Hematopoietic multipotent progenitor cell (in vitro differentiated cells): ENCODE data around the gene FBXL7. TPM values are rescaled to one million over a fixed set of nuclear protein-coding genes. Genes with fewer than 3 reads are reported as not detected.

Experiments
- DNase-seq, 3 donors: peaks; one replicate each; pipeline ENCODE4 v3.0.0-alpha.2; 2011 to 2015; ENCODE audit warnings: low read depth in 2 of 3, low spot score in 2 of 3
- total RNA-seq: library from RNA; depleted of rRNA; stranded (reverse); fragments of >200 nt; gene quantifications from one replicate; pipeline ENCODE4 v1.2.3, GENCODE V29; 2012

The FBXL7 gene
- total RNA-seq: under 0.01 TPM

- DNase-seq: no peak
Measured at GRCh38 chr5:15499528-15500324, at the start of gene FBXL7. FBXL7 (plus strand) TSS chr5:15500180.

- no peak for DNase-seq
Measured at GRCh38 chr5:15450473-15450872, 49.5 kb upstream of the FBXL7 start.

GRCh38 chr5:15450949-15451348, 49.0 kb upstream of the FBXL7 start:
- DNase-seq: no peak

- no peak for DNase-seq
Measured at GRCh38 chr5:15452030-15452429, 48.0 kb upstream of the FBXL7 start.

GRCh38 chr5:15452781-15453180, 47.2 kb upstream of the FBXL7 start:
- DNase-seq: no peak

GRCh38 chr5:15459200-15459599, 40.8 kb upstream of the FBXL7 start:
- DNase-seq: no peak

- no peak for DNase-seq
Measured at GRCh38 chr5:15463231-15463980, 36.6 kb upstream of the FBXL7 start.

GRCh38 chr5:15472116-15472515, 27.9 kb upstream of the FBXL7 start:
- DNase-seq: no peak

- no peak for DNase-seq
Measured at GRCh38 chr5:15474143-15474719, 25.7 kb upstream of the FBXL7 start.

- no peak for DNase-seq
Measured at GRCh38 chr5:15475367-15475766, 24.6 kb upstream of the FBXL7 start.

- DNase-seq: no peak
Measured at GRCh38 chr5:15476977-15477376, 23.0 kb upstream of the FBXL7 start.

GRCh38 chr5:15480436-15480835, 19.5 kb upstream of the FBXL7 start:
- no peak for DNase-seq

GRCh38 chr5:15483351-15484097, 16.5 kb upstream of the FBXL7 start:
- DNase-seq: no peak

- no peak for DNase-seq
Measured at GRCh38 chr5:15487228-15487627, 12.8 kb upstream of the FBXL7 start.

GRCh38 chr5:15489571-15490235, 10.3 kb upstream of the FBXL7 start:
- no peak for DNase-seq

- no peak for DNase-seq
Measured at GRCh38 chr5:15492545-15492944, 7.4 kb upstream of the FBXL7 start.

- no peak for DNase-seq
Measured at GRCh38 chr5:15493501-15493900, 6.5 kb upstream of the FBXL7 start.

GRCh38 chr5:15495026-15495425, 5.0 kb upstream of the FBXL7 start:
- no peak for DNase-seq

GRCh38 chr5:15496886-15497285, 3.1 kb upstream of the FBXL7 start:
- no peak for DNase-seq

GRCh38 chr5:15500325-15501001, 483 bp downstream of the FBXL7 start:
- no peak for DNase-seq
